ENCODE results near the gene DOCK8.
"Not testable (repeated sequence)": the region's sequence is repeated elsewhere in the genome, so short reads cannot be mapped to it uniquely, and the experiment has no call there.

The DOCK8 gene

GRCh38 chr9:214648-215493 is at the start of gene DOCK8:
Gene DOCK8 (plus strand): TSS chr9:214865. CDS start chr9:214977, 112 bp downstream.
- peak within 1 kb of the TSS; percentile 56 to 71 (median 63) for H3K4me3 ChIP-seq
- peak within 1 kb of the TSS; percentile 24 to 89 (median 85) for H3K27ac ChIP-seq

- not testable (repeated sequence) for H3K4me3 ChIP-seq, H3K27ac ChIP-seq
Observed at GRCh38 chr9:169757-170156, 44.9 kb upstream of the DOCK8 start.

GRCh38 chr9:178140-178825 is 36.4 kb upstream of the DOCK8 start:
- Histone ChIP-seq H3K27ac (peak overlapping the region in 6 of 21 experiments; percentile 25 to 77 (median 58)), H3K4me3 (peak overlapping the region in 6 of 7 experiments; percentile 13 to 37 (median 23))

- Histone ChIP-seq H3K4me3 (peak within 1 kb of the TSS in 6 of 7 experiments; percentile 17 to 37 (median 25)), H3K27ac (peak within 1 kb of the TSS in 7 of 21 experiments; percentile 25 to 77 (median 63))
Observed at GRCh38 chr9:178970-179383, 35.7 kb upstream of the DOCK8 start, which contains the start of gene ZNG1A. Gene ZNG1A (minus strand): TSS chr9:179056. CDS start chr9:178969, 87 bp downstream.

- H3K4me3 ChIP-seq, H3K27ac ChIP-seq: not testable (repeated sequence)
Observed at GRCh38 chr9:199601-200000, 15.1 kb upstream of the DOCK8 start.

GRCh38 chr9:206481-206880 is 8.2 kb upstream of the DOCK8 start:
- Histone ChIP-seq H3K27ac (no peak overlapping the region), H3K4me3 (no peak overlapping the region)

- H3K4me3 ChIP-seq = no peak overlapping the region
- no peak overlapping the region for H3K27ac ChIP-seq
Observed at GRCh38 chr9:209143-209758, 5.4 kb upstream of the DOCK8 start.

- H3K27ac ChIP-seq = peak overlapping the region in 6 of 21 experiments; percentile 1 to 49 (median 35)
- H3K4me3 ChIP-seq = no peak overlapping the region
Observed at GRCh38 chr9:211036-211435, 3.6 kb upstream of the DOCK8 start.

GRCh38 chr9:211557-211956 is 3.1 kb upstream of the DOCK8 start:
- no peak overlapping the region for H3K4me3 ChIP-seq
- H3K27ac ChIP-seq = peak overlapping the region in 7 of 21 experiments; percentile 1 to 49 (median 24)

GRCh38 chr9:212297-212696 is 2.4 kb upstream of the DOCK8 start:
- H3K4me3 ChIP-seq = no peak overlapping the region
- H3K27ac ChIP-seq = peak overlapping the region in 5 of 21 experiments; percentile 1 to 24 (median 6)

GRCh38 chr9:213901-214300 is 764 bp upstream of the DOCK8 start:
- peak overlapping the region in 13 of 21 experiments; percentile 14 to 89 (median 86) for H3K27ac ChIP-seq

GRCh38 chr9:214351-214647 is 366 bp upstream of the DOCK8 start:
- peak overlapping the region; percentile 24 to 89 (median 85) for H3K27ac ChIP-seq
- H3K4me3 ChIP-seq = peak overlapping the region; percentile 56 to 71 (median 63)

More at GRCh38 chr9:213901-214300, 764 bp upstream of the DOCK8 start:
- peak overlapping the region; percentile 56 to 71 (median 63) for H3K4me3 ChIP-seq

- H3K27ac ChIP-seq = peak overlapping the region in 20 of 21 experiments; percentile 65 to 89 (median 86)
- peak overlapping the region; percentile 56 to 71 (median 63) for H3K4me3 ChIP-seq
Observed at GRCh38 chr9:215631-216155, 1.0 kb downstream of the DOCK8 start.

GRCh38 chr9:216866-217265 is 2.2 kb downstream of the DOCK8 start:
- Histone ChIP-seq H3K4me3 (peak overlapping the region in 1 of 7 experiments; percentile 71), H3K27ac (peak overlapping the region in 1 of 21 experiments; percentile 27)

GRCh38 chr9:217950-218349 is 3.3 kb downstream of the DOCK8 start:
- H3K27ac ChIP-seq = no peak overlapping the region

GRCh38 chr9:219036-219435 is 4.4 kb downstream of the DOCK8 start:
- H3K4me3 ChIP-seq, H3K27ac ChIP-seq: not testable (repeated sequence)

More at GRCh38 chr9:217950-218349, 3.3 kb downstream of the DOCK8 start:
- no peak overlapping the region for H3K4me3 ChIP-seq

GRCh38 chr9:219670-220365 is 5.2 kb downstream of the DOCK8 start:
- Histone ChIP-seq H3K27ac (peak overlapping the region in 1 of 21 experiments; percentile 23), H3K4me3 (no peak overlapping the region)

GRCh38 chr9:221989-222776 is 7.5 kb downstream of the DOCK8 start:
- Histone ChIP-seq H3K4me3 (no peak overlapping the region), H3K27ac (peak overlapping the region in 4 of 21 experiments; percentile 7 to 53 (median 21))
